ENCODE measurements around the gene SOAT1.
"Not testable (repeated sequence)": the region's sequence is repeated elsewhere in the genome, so short reads cannot be mapped to it uniquely, and the experiment has no call there.

The SOAT1 gene

GRCh38 chr1:179365342-179366092, 71.9 kb downstream of the SOAT1 start, which contains the start of gene AXDND1:
Gene AXDND1, plus strand, starts transcription at chr1:179365971. Its CDS starts 539 bp downstream, at chr1:179366510.
- peak; percentile 94 for DNase-seq

GRCh38 chr1:179366093-179366800, 72.7 kb downstream of the SOAT1 start:
- DNase-seq = no peak

- peak; percentile 81 for DNase-seq
These were observed 76.2 kb downstream of the SOAT1 start for GRCh38 chr1:179369751-179370341.

- DNase-seq = no peak
These were observed 78.6 kb downstream of the SOAT1 start for GRCh38 chr1:179372160-179372559.

GRCh38 chr1:179376223-179376622, 82.6 kb downstream of the SOAT1 start:
- no peak for DNase-seq

- DNase-seq = no peak
These were observed 86.7 kb downstream of the SOAT1 start for GRCh38 chr1:179380299-179380698.

GRCh38 chr1:179384027-179384426, 90.4 kb downstream of the SOAT1 start:
- no peak for DNase-seq

GRCh38 chr1:179385510-179385909, 91.9 kb downstream of the SOAT1 start:
- DNase-seq = no peak

- no peak for DNase-seq
These were observed 100.1 kb downstream of the SOAT1 start for GRCh38 chr1:179393721-179394120.

GRCh38 chr1:179399399-179399798, 105.8 kb downstream of the SOAT1 start:
- DNase-seq = not testable (repeated sequence)

All from CD4-positive, alpha-beta T cell treated with Interleukin-10 for 1 hour (primary cell).